GM12878 (cell line): ENCODE measurements around the gene POU6F2. TPM values are rescaled to one million over a fixed set of nuclear protein-coding genes. Genes with fewer than 3 reads are reported as not detected.
A peak's percentile ranks its signal among the peaks of the same experiment; 100 is the strongest.

Experiments
- ATAC-seq: fragments of 200-7000 bp; cut with Tn5 transposase; 3 replicates; pipeline ENCODE4 v1.9.1; 2020; ENCODE audit warnings: mild to moderate bottlenecking, moderate library complexity
- BruUV-seq: library from RNA; stranded (reverse); fragments of 400-500 nt; replicated peaks from 2 replicates; lab custom pipeline; 2021; lab: Mats Ljungman, UMichigan
- CTCF ChIA-PET: fragments of 300-600 bp; sonication (Branson Sonifier 250); formaldehyde crosslinking; extraction: SDS; loops from one replicate; lab custom pipeline; 2021; ENCODE audit warnings: inconsistent platforms; lab: Yijun Ruan, JAX
- POLR2A ChIA-PET: fragments of 350-600 bp; formaldehyde crosslinking; extraction: SDS; loops from one replicate; lab custom pipeline; 2021; ENCODE audit warnings: inconsistent platforms; lab: Charles Lee
- RAD21 ChIA-PET: fragments of 300-600 bp; sonication (Branson Sonifier 250); formaldehyde crosslinking; loops from one replicate; lab custom pipeline; 2023; ENCODE audit warnings: antibody characterized with exemption; ENCODE audit not compliant: unreplicated experiment; lab: Charles Lee
- SMC1A ChIA-PET: fragments of 300-600 bp; sonication (Branson Sonifier 250); formaldehyde crosslinking; loops from one replicate; lab custom pipeline; 2023; ENCODE audit not compliant: unreplicated experiment, uncharacterized antibody; lab: Charles Lee
- DNase-seq: peaks from one replicate; pipeline ENCODE4 v3.0.0-alpha.2; 2011; ENCODE audit warnings: low read depth, low spot score
- FAIRE-seq: peaks from 3 replicates; lab custom pipeline; 2011; peaks lifted over from hg19 to GRCh38; lab: Jason Lieb, UNC
- H2AFZ ChIP-seq: 2 replicates; pipeline ENCODE4 v1.6.0; 2011; ENCODE audit warnings: low read depth, low read length, control low read depth; ENCODE audit not compliant: control insufficient read depth
- H3K27ac ChIP-seq: 2 replicates; pipeline ENCODE4 v1.5.1; 2011; ENCODE audit warnings: control low read depth; ENCODE audit not compliant: control insufficient read depth, insufficient read depth
- H3K27me3 ChIP-seq, 2 experiments: replicated peaks in 1 of 2; 2 replicates each; pipeline versions ENCODE4 v1.6.0 to v1.6.1; 2011; ENCODE audit warnings: low read length in 1 of 2; ENCODE audit not compliant: control insufficient read depth in 2 of 2, insufficient read depth in 2 of 2
- H3K36me3 ChIP-seq, 2 experiments: 2 replicates each; pipeline ENCODE4 v1.5.1; 2011; ENCODE audit warnings: low read length in 1 of 2; ENCODE audit not compliant: control insufficient read depth in 2 of 2, insufficient read depth in 2 of 2
- H3K4me1 ChIP-seq: 2 replicates; pipeline ENCODE4 v1.6.1; 2011; ENCODE audit warnings: mild to moderate bottlenecking, low read length, moderate library complexity, mixed read lengths; ENCODE audit not compliant: control insufficient read depth, insufficient read depth
- H3K4me2 ChIP-seq: 2 replicates; pipeline ENCODE4 v1.6.0; 2011; ENCODE audit warnings: control low read depth; ENCODE audit not compliant: control insufficient read depth, insufficient read depth
- H3K4me3 ChIP-seq: fragments of 200-600 bp; sonication (generic); 2 replicates; pipeline ENCODE4 v1.5.1; 2016
- H3K79me2 ChIP-seq: 2 replicates; pipeline ENCODE4 v1.6.0; 2011; ENCODE audit warnings: low read length; ENCODE audit not compliant: control insufficient read depth, insufficient read depth
- H3K9ac ChIP-seq: 2 replicates; pipeline ENCODE4 v1.8.0; 2011; ENCODE audit warnings: low read length, control low read depth, mixed read lengths; ENCODE audit not compliant: control insufficient read depth, insufficient read depth
- H3K9me3 ChIP-seq: replicated peaks from 3 replicates; pipeline ENCODE4 v1.5.1; 2011; ENCODE audit warnings: mild to moderate bottlenecking, low read length; ENCODE audit not compliant: control insufficient read depth, insufficient read depth
- H4K20me1 ChIP-seq: 2 replicates; pipeline ENCODE4 v1.6.0; 2011; ENCODE audit not compliant: control insufficient read depth, insufficient read depth
- CUX1 ChIP-seq: IDR thresholded peaks from 2 replicates; pipeline ENCODE4 v1.6.1; 2012; ENCODE audit warnings: improper control_type of control experiment, low read depth, low read length; ENCODE audit not compliant: insufficient replicate concordance
- IKZF1 ChIP-seq: fragments of 450-650 bp; conservative IDR thresholded peaks from 2 replicates; pipeline ENCODE4 v1.6.1; 2017; ENCODE audit warnings: antibody characterized with exemption, mild to moderate bottlenecking
- IKZF2 ChIP-seq, 2 experiments: fragments of 450-650 bp; IDR thresholded peaks; 2 replicates each; pipeline ENCODE4 v1.6.1; 2017; ENCODE audit warnings: mild to moderate bottlenecking in 2 of 2, moderate library complexity in 2 of 2
- JUNB ChIP-seq: IDR thresholded peaks from 2 replicates; pipeline ENCODE4 v1.6.1; 2016; ENCODE audit warnings: antibody characterized with exemption, mild to moderate bottlenecking
- NBN ChIP-seq: fragments of 450-650 bp; IDR thresholded peaks from 2 replicates; pipeline ENCODE4 v1.6.1; 2016
- TARDBP ChIP-seq: IDR thresholded peaks from 2 replicates; pipeline ENCODE4 v1.6.1; 2016; ENCODE audit warnings: borderline replicate concordance
- ZNF217 ChIP-seq: fragments of 450-650 bp; IDR thresholded peaks from 2 replicates; pipeline ENCODE4 v1.6.1; 2017; ENCODE audit warnings: antibody characterized with exemption, mild to moderate bottlenecking
- WGBS: methylation state at CpG from one replicate; pipeline ENCODE4 v1.1.6; 2016; ENCODE audit warnings: low lambda C conversion rate; ENCODE audit not compliant: insufficient replicate concordance, insufficient coverage; ENCODE audit errors: missing lambda C conversion rate; 5-methylcytosine and 5-hydroxymethylcytosine counted together
- in situ Hi-C: fragments of 300-500 bp; cut with MboI; formaldehyde crosslinking; loops from 9 replicates; pipeline ENCODE4 v1.14.3; 2018; ENCODE audit warnings: mixed read lengths
- intact Hi-C: fragments of 100-400 bp; cut with micrococcal nuclease; formaldehyde crosslinking; loops from one replicate; pipeline ENCODE4 v1.14.2; 2022; ENCODE audit not compliant: unreplicated experiment
- polyA plus RNA-seq, 11 experiments: library from polyadenylated mRNA; depleted of rRNA in 4 of 11; unstranded in 6 of 11; stranded (reverse) in 5 of 11; fragments of >200 nt; fragmentation: Nextera tagmentation in 4 of 11; fragmentation: Illumina TruSeq in 1 of 11; extraction: Ambion mirVana in 4 of 11; extraction: Trizol in 1 of 11; gene quantifications; 1 replicate in 1 of 11; 2 replicates in 10 of 11; pipeline versions ENCODE4 v1.2.1 to v1.2.3, GENCODE V29; 2011 to 2016; ENCODE audit warnings: inconsistent platforms in 2 of 11, missing spikeins in 2 of 11, low read depth in 1 of 11
- total RNA-seq, 4 experiments: library from RNA; depleted of rRNA in 3 of 4; stranded (reverse); fragments of >200 nt in 3 of 4; fragmentation: Illumina TruSeq in 1 of 4; extraction: Trizol in 1 of 4; gene quantifications; 2 replicates each; pipeline versions ENCODE4 v1.2.1 to v1.2.3, GENCODE V29; 2013 to 2021
- TF ChIP-seq, protein P1 (sequence below): fragments of 450-650 bp; IDR thresholded peaks from 2 replicates; pipeline ENCODE4 v1.6.1; 2017; ENCODE audit warnings: mild to moderate bottlenecking, low read depth, inconsistent platforms; ENCODE audit not compliant: poor library complexity, severe bottlenecking
- TF ChIP-seq, protein P2 (sequence below): fragments of 450-650 bp; IDR thresholded peaks from 2 replicates; pipeline ENCODE4 v1.6.1; 2017; ENCODE audit warnings: mild to moderate bottlenecking, moderate library complexity
- TF ChIP-seq, protein P3 (sequence below): fragments of 450-650 bp; IDR thresholded peaks from 2 replicates; pipeline ENCODE4 v1.6.1; 2016; ENCODE audit warnings: mild to moderate bottlenecking

Gene POU6F2
- total and polyA plus RNA-seq, 10 of the 15 experiments (the other 5 are each of a cell fraction or from before 2014, with no cell fraction given) = 0.10 TPM; not detected in 9

DNA sequence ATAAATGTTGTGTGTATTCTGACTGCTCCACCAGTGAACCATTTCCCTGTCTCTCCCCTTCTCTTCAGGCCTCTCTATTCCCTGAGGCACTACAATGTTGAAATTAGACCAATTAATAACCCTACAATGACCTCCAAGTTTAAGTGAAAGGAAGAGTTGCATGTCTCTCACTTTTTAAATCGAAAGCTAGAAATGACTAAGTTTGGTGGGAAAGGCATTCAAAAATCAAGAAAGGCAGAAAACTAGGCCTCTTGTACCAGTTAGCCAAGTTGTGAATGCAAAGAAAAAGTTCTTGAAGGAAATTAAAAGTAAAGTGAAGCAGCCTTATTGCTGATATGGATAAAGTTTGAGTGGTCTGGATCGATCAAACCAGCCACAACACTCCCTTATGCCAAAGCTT is 390.2 kb downstream of the POU6F2 start:
- Histone ChIP-seq H4K20me1 (no peaks in the 10 kb centered on the region), H3K4me1 (no peaks in the 10 kb centered on the region), H3K9ac (no peak overlapping the region), H3K9me3 (no peaks in the 10 kb centered on the region; the same call in 2 of the 3 replicates), H3K36me3 (no peaks in the 10 kb centered on the region), H3K27me3 (no peaks in the 10 kb centered on the region; a peak in 1 of 4 replicates), H3K27ac (no peak overlapping the region), H3K4me2 (no peak overlapping the region), H3K79me2 (no peaks in the 10 kb centered on the region), H3K4me3 (no peak overlapping the region), H2AFZ (no peak overlapping the region)
- DNase-seq = no peak
- ChIA-PET CTCF (interaction anchor here (0.8 to 2.2 kb wide), 3 partner anchors 10 to 98 kb away, joined by 3 to 10 read pairs (median 4); no protein-coding TSS in a partner anchor), RAD21 (interaction anchor here (0.7 to 1.3 kb wide), 2 partner anchors 12 to 38 kb away, joined by 4 read pairs; no protein-coding TSS in a partner anchor), SMC1A (interaction anchor here (0.8 to 1.2 kb wide), 3 partner anchors 11 to 169 kb away, joined by 3 to 4 read pairs (median 3); no protein-coding TSS in a partner anchor), POLR2A (interaction anchor here (0.6 kb wide), 1 partner anchor 18 kb away, joined by 4 read pairs; no protein-coding TSS in a partner anchor)
- in situ Hi-C loops = no loop called here
- no peak for FAIRE-seq
- peak; percentile 61 for ATAC-seq
- intact Hi-C loops = no loop called here
- no TSS peak for BruUV-seq
- 23% methylated on average over 2 of the region's 2 CpGs for WGBS
- TF ChIP-seq CUX1 (no peak), ZNF217 (0 out of 2 replicates have a peak, but pooled peaks have one; percentile 17), NBN (0 out of 2 replicates have a peak, but pooled peaks have one; percentile 35), IKZF2 (IDR thresholded peaks at IDR 0.05) (peak in 1 of 2 experiments; percentile 57; a peak in 1 of 4 replicates), JUNB (peak; percentile 42; the same call in 1 of the 2 replicates), IKZF1 (peak; percentile 39; the same call in 1 of the 2 replicates), TARDBP (no peak)
- TF ChIP-seq, protein P1, sequence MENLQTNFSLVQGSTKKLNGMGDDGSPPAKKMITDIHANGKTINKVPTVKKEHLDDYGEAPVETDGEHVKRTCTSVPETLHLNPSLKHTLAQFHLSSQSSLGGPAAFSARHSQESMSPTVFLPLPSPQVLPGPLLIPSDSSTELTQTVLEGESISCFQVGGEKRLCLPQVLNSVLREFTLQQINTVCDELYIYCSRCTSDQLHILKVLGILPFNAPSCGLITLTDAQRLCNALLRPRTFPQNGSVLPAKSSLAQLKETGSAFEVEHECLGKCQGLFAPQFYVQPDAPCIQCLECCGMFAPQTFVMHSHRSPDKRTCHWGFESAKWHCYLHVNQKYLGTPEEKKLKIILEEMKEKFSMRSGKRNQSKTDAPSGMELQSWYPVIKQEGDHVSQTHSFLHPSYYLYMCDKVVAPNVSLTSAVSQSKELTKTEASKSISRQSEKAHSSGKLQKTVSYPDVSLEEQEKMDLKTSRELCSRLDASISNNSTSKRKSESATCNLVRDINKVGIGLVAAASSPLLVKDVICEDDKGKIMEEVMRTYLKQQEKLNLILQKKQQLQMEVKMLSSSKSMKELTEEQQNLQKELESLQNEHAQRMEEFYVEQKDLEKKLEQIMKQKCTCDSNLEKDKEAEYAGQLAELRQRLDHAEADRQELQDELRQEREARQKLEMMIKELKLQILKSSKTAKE = peak; percentile 92
- TF ChIP-seq, protein P2, sequence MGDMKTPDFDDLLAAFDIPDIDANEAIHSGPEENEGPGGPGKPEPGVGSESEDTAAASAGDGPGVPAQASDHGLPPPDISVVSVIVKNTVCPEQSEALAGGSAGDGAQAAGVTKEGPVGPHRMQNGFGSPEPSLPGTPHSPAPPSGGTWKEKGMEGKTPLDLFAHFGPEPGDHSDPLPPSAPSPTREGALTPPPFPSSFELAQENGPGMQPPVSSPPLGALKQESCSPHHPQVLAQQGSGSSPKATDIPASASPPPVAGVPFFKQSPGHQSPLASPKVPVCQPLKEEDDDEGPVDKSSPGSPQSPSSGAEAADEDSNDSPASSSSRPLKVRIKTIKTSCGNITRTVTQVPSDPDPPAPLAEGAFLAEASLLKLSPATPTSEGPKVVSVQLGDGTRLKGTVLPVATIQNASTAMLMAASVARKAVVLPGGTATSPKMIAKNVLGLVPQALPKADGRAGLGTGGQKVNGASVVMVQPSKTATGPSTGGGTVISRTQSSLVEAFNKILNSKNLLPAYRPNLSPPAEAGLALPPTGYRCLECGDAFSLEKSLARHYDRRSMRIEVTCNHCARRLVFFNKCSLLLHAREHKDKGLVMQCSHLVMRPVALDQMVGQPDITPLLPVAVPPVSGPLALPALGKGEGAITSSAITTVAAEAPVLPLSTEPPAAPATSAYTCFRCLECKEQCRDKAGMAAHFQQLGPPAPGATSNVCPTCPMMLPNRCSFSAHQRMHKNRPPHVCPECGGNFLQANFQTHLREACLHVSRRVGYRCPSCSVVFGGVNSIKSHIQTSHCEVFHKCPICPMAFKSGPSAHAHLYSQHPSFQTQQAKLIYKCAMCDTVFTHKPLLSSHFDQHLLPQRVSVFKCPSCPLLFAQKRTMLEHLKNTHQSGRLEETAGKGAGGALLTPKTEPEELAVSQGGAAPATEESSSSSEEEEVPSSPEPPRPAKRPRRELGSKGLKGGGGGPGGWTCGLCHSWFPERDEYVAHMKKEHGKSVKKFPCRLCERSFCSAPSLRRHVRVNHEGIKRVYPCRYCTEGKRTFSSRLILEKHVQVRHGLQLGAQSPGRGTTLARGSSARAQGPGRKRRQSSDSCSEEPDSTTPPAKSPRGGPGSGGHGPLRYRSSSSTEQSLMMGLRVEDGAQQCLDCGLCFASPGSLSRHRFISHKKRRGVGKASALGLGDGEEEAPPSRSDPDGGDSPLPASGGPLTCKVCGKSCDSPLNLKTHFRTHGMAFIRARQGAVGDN = peak; percentile 51; the same call in 1 of the 2 replicates
- TF ChIP-seq, protein P3, sequence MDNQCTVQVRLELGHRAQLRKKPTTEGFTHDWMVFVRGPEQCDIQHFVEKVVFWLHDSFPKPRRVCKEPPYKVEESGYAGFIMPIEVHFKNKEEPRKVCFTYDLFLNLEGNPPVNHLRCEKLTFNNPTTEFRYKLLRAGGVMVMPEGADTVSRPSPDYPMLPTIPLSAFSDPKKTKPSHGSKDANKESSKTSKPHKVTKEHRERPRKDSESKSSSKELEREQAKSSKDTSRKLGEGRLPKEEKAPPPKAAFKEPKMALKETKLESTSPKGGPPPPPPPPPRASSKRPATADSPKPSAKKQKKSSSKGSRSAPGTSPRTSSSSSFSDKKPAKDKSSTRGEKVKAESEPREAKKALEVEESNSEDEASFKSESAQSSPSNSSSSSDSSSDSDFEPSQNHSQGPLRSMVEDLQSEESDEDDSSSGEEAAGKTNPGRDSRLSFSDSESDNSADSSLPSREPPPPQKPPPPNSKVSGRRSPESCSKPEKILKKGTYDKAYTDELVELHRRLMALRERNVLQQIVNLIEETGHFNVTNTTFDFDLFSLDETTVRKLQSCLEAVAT = no peak
